Astrocyte (in vitro differentiated cells and primary cell): ENCODE data around the gene KRT7.

Experiments used
- CTCF ChIP-seq: IDR thresholded peaks from 2 replicates; pipeline ENCODE4 v1.5.1; 2011; ENCODE audit warnings: low read depth, mild to moderate bottlenecking, inconsistent platforms, low read length, moderate library complexity; ENCODE audit not compliant: insufficient read depth
- EZH2 ChIP-seq: IDR thresholded peaks from 2 replicates; pipeline ENCODE4 v1.6.1; 2012; ENCODE audit warnings: mild to moderate bottlenecking, low read length, inconsistent platforms; ENCODE audit not compliant: insufficient read depth

- no peak for TF ChIP-seq CTCF
- TF ChIP-seq EZH2 = no peak
Observed at GRCh38 chr12:52294803-52295202, 61.8 kb downstream of the KRT7 start.
